ENCODE measurements around the gene TMEM229A.

DNA sequence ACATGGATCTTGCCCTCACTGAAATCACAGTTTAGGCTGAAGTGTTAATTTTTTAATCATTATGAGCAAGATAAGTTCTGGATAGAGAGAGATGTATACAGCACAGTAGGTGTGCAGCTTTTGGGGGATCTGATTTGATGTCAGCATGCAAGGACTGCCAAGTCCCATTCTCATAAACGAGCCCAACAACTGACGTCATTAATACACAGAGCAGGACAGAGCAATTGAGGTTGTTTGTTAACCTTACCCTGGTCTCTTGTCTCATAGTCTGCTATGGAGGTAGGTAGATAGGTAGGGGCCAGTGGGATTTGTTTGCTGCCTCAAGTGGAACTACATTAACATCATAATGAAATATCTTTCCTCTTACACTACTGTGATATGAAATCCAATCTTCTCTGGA, 8.6 kb upstream of the TMEM229A start:
- TF ChIP-seq, protein P1, sequence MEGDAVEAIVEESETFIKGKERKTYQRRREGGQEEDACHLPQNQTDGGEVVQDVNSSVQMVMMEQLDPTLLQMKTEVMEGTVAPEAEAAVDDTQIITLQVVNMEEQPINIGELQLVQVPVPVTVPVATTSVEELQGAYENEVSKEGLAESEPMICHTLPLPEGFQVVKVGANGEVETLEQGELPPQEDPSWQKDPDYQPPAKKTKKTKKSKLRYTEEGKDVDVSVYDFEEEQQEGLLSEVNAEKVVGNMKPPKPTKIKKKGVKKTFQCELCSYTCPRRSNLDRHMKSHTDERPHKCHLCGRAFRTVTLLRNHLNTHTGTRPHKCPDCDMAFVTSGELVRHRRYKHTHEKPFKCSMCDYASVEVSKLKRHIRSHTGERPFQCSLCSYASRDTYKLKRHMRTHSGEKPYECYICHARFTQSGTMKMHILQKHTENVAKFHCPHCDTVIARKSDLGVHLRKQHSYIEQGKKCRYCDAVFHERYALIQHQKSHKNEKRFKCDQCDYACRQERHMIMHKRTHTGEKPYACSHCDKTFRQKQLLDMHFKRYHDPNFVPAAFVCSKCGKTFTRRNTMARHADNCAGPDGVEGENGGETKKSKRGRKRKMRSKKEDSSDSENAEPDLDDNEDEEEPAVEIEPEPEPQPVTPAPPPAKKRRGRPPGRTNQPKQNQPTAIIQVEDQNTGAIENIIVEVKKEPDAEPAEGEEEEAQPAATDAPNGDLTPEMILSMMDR (IDR thresholded peaks at IDR 0.05; ENCODE audit: poor library complexity, severe bottlenecking) = no peak
- TF ChIP-seq EZH2 (IDR thresholded peaks at IDR 0.05; ENCODE audit: borderline replicate concordance, insufficient read depth, low read length, poor library complexity, severe bottlenecking) = no peak
- TF ChIP-seq, protein P2, sequence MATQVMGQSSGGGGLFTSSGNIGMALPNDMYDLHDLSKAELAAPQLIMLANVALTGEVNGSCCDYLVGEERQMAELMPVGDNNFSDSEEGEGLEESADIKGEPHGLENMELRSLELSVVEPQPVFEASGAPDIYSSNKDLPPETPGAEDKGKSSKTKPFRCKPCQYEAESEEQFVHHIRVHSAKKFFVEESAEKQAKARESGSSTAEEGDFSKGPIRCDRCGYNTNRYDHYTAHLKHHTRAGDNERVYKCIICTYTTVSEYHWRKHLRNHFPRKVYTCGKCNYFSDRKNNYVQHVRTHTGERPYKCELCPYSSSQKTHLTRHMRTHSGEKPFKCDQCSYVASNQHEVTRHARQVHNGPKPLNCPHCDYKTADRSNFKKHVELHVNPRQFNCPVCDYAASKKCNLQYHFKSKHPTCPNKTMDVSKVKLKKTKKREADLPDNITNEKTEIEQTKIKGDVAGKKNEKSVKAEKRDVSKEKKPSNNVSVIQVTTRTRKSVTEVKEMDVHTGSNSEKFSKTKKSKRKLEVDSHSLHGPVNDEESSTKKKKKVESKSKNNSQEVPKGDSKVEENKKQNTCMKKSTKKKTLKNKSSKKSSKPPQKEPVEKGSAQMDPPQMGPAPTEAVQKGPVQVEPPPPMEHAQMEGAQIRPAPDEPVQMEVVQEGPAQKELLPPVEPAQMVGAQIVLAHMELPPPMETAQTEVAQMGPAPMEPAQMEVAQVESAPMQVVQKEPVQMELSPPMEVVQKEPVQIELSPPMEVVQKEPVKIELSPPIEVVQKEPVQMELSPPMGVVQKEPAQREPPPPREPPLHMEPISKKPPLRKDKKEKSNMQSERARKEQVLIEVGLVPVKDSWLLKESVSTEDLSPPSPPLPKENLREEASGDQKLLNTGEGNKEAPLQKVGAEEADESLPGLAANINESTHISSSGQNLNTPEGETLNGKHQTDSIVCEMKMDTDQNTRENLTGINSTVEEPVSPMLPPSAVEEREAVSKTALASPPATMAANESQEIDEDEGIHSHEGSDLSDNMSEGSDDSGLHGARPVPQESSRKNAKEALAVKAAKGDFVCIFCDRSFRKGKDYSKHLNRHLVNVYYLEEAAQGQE (IDR thresholded peaks at IDR 0.05; ENCODE audit: borderline replicate concordance) = no peak
- no peak for TF ChIP-seq MXI1 (conservative IDR thresholded peaks at IDR 0.05; ENCODE audit: poor library complexity, severe bottlenecking)
- no peak for TF ChIP-seq RAD21 (conservative IDR thresholded peaks at IDR 0.05)
- TF ChIP-seq TAF1 (IDR thresholded peaks at IDR 0.05; ENCODE audit: low read depth) = no peak
- TF ChIP-seq POLR2AphosphoS5 (IDR thresholded peaks at IDR 0.05) = no peak
- TF ChIP-seq EP300 (conservative IDR thresholded peaks at IDR 0.05; ENCODE audit: poor library complexity, severe bottlenecking) = no peak
